ENCODE data around the gene KLHL12.
"Not testable (repeated sequence)": the region's sequence is repeated elsewhere in the genome, so short reads cannot be mapped to it uniquely, and the experiment has no call there.

The KLHL12 gene

DNA sequence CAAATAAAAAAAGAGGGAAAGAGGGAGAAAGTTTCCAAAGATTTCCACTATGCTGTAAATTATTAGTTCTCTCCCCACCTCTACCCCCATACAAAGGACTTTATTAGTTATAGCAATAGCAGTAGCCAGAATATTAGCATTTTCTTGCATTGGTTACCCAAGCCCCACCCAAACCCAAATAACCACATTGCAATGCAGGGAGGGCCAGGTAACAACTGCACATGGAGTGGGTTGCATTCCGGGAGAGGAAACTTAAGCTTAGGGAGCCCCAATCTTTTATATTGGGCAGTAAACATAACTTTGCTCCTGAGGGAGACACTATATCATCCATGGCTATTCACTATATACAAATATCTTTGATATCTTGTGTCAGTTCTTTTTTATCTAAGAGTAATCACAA, 25.1 kb upstream of the KLHL12 start:
- DNase-seq (ENCODE audit: low read depth in 2 of 3, low spot score in 1 of 3): no peak

DNA sequence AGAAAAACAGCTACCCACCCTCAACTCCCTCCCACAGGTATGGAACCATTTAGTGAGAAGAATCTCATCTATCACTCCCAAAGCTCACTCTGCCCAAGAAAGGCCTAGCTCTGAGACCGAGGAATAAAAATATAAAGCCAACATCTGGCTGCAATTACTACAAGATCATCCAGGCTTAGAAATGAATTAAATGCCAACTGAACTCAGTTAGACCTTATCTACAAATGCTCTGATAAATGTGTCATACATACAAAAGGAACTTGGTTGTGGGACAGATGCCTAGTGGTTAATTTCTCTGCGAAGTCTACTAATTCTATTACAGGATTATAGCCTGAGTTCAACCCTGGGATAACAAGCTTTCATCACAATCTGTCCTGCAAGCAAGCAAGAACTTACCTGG, 24.4 kb upstream of the KLHL12 start:
- no peak for DNase-seq (ENCODE audit: low read depth in 2 of 3, low spot score in 1 of 3)

DNA sequence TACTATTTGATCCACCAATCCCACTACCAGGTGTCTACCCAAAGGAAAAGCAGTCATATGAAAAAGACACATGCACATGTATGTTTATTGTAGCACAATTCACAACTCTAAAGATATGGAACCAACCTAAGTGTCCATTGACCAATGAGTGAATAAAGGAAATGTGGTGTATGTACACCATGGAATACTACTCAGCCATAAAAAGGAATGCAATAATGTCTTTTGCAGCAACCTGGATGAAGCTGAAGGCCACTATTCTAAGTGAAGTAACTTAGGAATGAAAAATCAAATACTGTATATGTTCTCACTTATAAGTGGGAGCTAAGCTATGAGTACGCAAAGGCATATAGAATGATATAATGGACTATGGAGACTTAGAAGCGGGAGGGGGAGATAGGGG, 18.4 kb upstream of the KLHL12 start:
- no peak for DNase-seq (ENCODE audit: low read depth in 2 of 3, low spot score in 1 of 3)

DNA sequence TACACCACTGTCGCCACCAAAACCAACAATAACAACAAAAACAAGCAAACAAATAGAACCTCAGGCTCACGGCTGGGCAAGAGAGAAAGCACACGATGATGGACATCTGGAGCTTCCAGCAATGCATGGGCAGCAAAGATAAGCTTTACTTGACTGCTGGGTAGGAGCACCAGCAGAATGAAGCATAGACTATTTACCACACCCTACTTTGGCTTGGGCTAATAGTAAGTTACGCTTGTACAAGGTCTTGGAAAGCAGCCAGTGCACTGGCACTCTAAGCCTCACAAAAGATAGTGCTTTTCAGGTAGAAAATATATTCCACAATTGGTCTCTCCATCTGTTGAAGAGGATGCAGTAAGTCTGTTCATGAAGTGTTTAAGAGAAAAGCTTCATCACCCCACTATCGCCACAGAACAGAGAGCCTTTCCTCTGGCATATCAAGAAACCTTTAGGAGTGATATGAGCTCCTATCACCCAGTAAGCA, 17.4 kb upstream of the KLHL12 start:
- DNase-seq (ENCODE audit: low read depth in 2 of 3, low spot score in 1 of 3): no peak

DNA sequence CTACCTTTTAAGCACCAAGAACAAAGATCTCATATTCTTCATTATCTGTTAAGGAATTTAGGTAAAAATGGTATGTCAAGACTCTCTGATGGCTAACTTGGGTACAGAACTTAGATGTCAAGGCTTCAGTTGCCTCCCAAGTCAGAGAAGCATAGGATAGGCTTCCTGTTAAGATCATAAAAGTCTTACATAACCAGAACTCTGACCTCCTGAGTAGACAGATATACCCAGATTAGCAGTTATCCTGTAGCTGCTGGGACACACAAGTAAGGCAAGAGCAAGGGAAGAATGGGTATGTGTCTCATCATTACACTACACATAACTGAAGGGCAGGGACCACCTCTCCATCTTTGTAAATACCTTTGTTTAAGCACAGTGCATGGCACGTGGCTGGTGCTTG, 15.4 kb upstream of the KLHL12 start:
- no peak for DNase-seq (ENCODE audit: low read depth in 2 of 3, low spot score in 1 of 3)

DNA sequence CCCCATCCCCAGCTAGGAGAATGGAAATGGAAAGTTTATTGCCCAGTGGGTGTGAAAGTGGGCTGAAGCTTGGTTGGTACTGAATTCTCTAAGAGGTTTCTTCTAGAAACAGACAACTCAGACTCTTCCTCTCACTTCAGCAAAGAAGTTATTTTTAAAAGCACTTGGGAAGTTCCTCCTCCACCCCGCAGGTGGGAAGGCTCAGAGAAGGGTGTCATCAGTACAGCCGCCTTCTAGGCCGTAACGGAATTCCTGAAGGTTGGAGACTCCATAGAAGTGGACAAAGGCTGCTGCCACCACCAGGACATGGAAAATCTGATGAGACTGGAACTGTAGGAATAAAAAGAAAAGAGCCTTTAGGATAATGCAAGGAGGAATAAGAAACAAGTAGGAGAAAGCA, 14.3 kb upstream of the KLHL12 start:
- no peak for DNase-seq (ENCODE audit: low read depth in 2 of 3, low spot score in 1 of 3)

DNA sequence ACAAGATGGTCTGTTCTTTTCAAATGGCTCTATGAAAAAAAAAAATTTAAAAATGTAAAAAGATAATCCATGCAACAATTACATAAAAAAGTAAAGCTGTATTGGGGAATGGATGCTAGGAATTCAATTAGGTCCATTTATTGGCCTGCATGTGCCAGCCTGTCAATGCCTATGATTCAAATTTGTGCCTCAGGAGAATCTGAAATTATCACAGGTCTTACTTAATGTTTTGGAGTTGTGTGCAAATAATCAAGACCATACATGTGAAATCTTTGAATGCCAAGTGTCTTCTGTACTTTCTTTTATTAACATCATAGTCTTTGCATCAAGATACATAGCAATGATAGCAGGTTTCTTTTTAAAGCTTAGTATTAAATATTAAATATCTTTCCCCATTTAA, 13.5 kb upstream of the KLHL12 start:
- DNase-seq (ENCODE audit: low read depth in 2 of 3, low spot score in 1 of 3): no peak

DNA sequence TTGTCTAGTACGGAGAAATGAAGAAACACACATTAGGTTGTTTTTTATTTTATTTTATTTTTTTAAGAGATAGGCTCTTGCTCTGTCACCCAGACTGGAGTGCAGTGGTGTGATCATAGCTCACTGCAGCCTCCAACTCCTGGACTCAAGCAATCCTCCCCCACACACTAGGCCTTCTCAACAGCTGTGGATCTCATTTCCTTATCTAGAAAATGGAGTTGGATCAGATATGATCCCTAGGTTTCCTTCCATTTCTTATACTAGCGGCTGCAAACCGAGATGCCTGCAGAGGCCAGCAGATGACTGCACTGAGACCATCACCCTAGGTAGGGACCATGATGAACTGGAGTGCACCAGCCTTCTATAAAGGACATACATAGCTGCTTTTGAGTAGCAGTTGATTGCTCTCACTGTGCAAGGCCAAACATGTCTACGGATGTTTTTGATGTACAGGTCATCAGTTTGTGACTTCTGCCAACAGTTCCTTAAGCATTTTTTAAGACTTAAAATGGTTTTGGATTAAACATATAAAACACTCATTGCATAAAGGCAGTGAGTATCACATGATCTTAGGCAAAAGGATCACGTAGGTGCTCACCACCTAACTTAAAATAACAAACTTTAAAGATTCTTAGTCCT, 11.4 kb upstream of the KLHL12 start:
- DNase-seq (ENCODE audit: low read depth in 2 of 3, low spot score in 1 of 3): no peak

DNA sequence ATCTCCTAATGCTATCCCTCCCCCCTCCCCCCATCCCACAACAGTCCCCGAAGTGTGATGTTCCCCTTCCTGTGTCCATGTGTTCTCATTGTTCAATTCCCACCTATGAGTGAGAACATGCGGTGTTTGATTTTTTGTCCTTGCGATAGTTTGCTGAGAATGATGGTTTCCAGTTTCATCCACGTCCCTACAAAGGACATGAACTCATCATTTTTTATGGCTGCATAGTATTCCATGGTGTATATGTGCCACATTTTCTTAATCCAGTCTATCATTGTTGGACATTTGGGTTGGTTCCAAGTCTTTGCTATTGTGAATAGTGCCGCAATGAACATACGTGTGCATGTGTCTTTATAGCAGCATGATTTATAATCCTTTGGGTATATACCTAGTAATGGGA, 9.4 kb upstream of the KLHL12 start:
- not testable (repeated sequence) for DNase-seq (ENCODE audit: low read depth in 2 of 3, low spot score in 1 of 3)

DNA sequence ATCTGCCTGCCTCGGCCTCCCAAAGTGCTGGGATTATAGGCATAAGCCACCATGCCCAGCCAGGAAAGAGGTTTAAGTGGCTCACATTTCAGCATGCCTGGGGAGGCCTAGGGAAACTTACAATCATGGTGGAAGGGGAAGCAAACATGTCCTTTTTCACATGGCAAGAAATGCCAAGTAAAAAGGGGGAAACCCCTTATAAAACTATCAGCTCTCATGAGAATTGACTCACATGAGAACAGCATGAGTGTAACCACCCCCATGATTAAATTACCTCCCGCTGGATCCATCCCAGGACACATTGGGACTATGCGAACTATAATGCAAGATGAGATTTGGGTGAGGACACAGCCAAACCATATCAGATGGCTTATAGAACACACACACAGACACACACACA, 8.8 kb upstream of the KLHL12 start:
- no peak for DNase-seq (ENCODE audit: low read depth in 2 of 3, low spot score in 1 of 3)

DNA sequence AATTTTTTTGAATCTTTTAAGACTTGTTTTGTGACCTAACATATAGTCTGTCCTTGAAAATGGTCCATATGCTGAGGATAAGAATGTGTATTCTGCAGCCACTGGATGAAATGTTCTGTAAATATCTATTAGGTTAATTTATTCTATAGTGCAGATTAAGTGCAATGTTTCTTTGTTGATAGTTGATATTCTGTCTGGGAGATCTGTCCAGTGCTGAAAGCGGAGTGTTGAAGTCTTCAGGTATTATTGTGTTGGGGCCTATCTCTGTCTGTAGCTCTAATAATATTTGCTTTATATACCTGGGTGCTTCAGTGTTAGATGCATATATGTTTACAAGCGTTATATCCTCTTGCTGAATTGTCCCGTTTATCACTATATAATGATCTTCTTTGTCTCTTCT, 7.7 kb upstream of the KLHL12 start:
- DNase-seq (ENCODE audit: low read depth in 2 of 3, low spot score in 1 of 3): no peak

DNA sequence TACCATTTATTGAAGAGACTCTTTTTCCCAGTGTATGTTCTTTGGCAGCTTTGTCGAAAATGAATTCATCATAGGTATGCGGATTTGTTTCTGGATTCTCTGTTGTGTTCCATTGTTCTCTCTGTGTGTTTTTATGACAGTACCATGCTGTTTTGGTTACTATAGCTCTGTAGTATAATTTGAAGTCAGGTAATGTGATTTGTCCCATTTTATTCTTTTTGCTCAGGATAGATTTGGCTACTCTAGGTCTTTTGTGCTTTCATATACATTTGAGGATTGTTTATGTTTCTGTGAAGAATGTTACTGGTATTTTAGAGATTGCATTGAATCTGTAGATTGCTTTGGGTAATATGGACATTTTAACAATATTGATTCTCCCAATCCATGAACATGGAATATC, 5.4 kb upstream of the KLHL12 start:
- DNase-seq (ENCODE audit: low read depth in 2 of 3, low spot score in 1 of 3): no peak

DNA sequence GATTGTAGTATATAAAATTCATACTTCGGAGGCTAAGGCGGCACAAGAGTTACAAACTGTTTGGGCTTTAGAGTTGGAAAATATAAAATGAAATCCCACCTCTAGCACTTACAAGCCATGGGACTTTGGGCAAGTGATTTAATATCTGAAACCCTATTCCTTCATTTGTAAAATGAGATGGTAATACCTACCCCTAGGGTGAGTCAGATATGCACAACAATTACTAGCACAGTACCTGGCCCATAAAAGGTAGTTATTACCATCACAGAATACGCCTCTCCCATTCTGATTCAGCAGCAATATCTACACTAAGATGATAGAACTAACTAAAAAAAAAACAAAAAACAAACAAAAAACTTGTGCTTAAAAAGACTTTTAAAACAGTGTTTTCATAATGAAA, 3.5 kb downstream of the KLHL12 start:
- DNase-seq (ENCODE audit: low read depth in 2 of 3, low spot score in 1 of 3): no peak

DNA sequence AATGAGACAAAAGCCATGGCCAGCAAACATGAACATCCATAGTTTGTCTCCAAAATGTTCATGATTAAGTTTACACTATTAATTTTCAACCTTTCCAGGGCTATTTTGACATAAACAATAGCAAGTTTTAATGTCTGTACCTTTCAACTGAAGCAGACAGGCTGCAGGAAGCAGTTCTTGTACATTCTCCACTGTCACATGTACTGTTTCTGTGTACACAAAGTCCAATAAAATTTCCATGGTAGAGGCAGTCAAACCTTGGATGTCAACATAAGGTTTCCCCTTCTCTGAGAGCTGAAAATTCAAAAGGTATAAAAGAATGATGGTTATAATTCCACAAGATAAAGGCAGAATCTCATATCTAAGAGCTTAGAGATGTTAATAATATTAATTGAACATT, 7.4 kb downstream of the KLHL12 start:
- DNase-seq (ENCODE audit: low read depth in 2 of 3, low spot score in 1 of 3): no peak

DNA sequence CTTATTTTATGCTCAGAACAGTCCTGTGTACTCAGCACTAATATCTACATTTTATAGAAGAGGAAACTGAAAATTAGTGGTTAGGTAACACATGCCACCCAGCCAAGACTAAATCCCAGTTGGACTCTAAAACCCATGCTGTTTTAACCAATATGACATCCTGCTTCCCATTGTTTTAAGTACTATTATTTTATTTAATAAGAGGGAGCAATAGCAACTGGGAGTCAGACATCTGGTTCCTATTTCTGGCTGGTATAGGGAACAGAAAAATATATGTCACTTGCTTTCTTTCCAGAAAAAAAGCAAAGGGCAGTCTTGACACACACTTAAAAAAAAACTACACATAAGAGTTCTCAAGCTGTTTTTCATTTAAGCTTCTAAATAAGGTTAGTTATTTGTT, 11.9 kb downstream of the KLHL12 start:
- no peak for DNase-seq (ENCODE audit: low read depth in 2 of 3, low spot score in 1 of 3)

DNA sequence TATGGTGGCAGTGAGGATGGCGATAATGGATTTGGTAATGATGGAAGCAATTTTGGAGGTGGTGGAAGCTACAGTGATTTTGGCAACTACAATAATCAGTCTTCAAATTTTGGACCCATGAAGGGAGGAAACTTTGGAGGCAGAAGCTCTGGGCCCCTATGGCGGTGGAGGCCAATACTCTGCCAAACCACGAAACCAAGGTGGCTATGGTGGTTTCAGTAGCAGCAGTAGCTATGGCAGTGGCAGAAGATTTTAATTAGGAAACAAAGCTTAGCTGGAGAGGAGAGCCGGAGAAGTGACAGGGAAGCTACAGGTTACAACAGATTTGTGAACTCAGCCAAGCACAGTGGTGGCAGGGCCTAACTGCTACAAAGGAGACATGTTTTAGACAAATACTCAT, 14.6 kb downstream of the KLHL12 start:
- not testable (repeated sequence) for DNase-seq (ENCODE audit: low read depth in 2 of 3, low spot score in 1 of 3)

DNA sequence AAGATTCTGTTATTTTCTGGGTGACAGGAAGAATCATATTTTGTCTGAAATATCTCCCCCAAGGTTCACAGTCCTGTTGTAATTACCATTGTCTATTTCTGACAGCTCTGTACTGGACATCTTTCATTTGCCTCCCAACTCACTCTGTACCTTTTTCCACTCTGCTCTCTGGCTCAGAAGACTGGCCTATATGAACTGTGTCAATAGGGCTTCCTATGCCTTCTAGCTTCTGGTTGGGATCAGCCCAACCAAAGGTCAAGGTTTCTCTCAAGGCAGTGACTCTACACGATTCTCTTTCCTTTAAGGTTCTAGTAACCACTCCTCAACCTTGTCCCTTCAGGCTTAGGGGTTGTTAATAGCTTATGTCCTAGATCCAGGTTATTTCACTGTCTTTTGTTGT, 17.5 kb downstream of the KLHL12 start:
- no peak for DNase-seq (ENCODE audit: low read depth in 2 of 3, low spot score in 1 of 3)

DNA sequence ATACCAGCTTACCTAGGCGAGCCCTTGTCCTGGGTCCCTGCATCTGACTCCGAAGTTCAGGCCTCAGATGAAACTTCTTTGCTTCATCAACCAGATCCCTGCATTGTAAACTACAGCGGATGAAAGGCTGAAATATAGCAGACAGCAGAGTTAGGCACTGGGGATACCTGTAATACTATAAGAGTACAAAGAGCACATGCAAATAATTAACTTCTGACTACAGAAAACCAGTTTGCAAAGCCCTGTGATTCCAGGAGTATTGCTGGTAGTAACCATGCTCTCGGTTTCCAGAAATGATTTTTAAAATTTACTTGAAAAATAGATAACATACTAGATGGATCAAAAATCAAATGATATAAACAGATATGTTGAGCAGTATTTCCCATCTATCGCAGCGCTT, 18.0 kb downstream of the KLHL12 start:
- DNase-seq (ENCODE audit: low read depth in 2 of 3, low spot score in 1 of 3): no peak

DNA sequence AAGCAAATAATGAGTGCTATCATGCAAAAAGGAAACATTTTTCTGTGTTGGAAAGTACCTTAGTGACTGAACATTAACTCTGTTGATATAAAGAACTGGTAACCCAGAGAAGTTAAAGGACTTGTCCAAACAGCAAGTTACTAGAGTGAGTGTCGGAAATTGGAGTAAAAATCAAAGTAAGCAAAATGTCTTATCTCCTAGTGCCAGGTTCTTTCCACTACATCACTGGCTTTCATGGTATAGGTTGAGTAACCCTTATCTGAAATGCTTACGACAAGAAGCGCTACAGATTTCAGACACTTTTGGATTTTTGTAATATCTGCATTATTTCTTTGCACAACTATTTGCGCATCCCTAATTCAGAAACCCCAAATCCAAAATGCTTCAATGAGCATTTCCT, 21.7 kb downstream of the KLHL12 start:
- DNase-seq (ENCODE audit: low read depth in 2 of 3, low spot score in 1 of 3): no peak

DNA sequence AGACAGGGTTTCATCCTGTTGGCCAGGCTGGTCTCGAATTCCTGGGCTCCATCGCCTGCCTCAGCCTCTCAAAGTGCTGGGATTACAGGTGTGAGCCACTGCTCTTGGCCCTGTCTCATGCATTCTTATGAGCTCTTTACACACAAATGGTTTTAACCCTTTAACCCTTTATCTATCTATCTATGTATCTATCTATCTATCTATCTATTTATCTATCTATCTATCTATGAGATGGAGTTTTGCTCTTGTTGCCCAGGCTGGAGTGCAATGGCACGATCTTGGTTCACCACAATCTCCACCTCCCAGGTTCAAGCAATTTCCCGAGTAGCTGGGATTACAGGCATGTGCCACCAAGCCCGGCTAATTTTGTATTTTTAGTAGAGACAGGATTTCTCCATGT, 23.2 kb downstream of the KLHL12 start:
- not testable (repeated sequence) for DNase-seq (ENCODE audit: low read depth in 2 of 3, low spot score in 1 of 3)

DNA sequence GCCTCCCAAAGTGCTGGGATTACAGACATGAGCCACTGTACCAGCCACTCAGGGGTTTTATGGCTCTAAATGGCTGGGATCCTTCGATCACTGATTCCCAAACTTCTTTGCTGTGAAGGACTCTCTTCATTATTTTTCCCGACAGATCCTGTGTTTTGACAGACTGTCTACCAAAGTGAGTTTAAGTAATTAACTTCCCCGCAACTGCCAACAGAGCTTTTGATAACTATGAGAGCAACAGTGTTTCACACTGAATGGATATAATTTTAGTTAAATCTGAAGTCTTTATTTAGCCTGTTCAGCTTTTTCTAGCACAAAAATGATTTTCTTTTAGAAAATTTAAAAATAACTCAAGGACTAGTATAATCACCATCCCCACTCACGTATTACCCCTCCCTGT, 25.5 kb downstream of the KLHL12 start:
- DNase-seq (ENCODE audit: low read depth in 2 of 3, low spot score in 1 of 3): no peak

DNA sequence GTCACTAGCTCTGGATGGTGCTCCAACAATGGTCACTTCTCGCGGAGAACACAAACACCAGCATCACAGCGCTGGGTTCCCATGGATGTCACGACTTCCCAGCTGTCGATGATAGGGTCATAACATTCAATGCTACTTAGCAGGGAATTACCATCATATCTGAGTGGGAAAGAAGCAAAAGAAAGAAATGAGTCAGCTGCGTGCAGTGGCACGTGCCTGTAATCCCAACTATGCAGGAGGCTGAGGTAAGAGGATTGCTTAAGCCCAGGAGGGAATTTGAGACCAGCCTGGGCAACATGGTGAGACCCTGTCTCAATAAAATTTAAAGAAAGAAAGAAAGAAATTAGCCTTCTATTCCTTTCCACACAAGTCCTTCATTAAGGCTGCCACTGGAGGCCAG, 34.5 kb downstream of the KLHL12 start:
- DNase-seq (ENCODE audit: low read depth in 2 of 3, low spot score in 1 of 3): no peak

DNA sequence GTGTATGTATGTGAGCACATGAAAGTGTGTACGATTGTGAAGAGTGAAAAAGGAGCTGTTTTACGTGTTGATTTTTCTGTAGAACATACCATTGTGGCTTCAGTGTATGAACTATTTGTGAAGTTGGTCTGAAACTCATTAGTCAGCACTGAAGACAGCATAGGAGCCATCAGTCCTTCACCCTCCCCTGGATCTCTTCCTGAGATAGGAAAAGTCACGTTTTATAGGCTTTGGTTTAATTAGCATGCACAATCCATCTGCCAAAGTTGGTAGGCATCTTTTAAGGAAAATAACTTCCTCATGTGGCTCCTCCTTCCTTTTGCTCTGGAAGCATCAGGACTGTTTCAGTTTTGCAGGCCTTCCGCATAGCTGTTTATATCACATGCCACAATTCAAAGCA, 36.6 kb downstream of the KLHL12 start:
- no peak for DNase-seq (ENCODE audit: low read depth in 2 of 3, low spot score in 1 of 3)
